Measurements from ENCODE around the gene NR5A2. TPM values are rescaled to one million over a fixed set of nuclear protein-coding genes. Genes with fewer than 3 reads are reported as not detected.

The NR5A2 gene

GRCh38 chr1:200213921-200214320, 186.4 kb downstream of the NR5A2 start:
- H3K9ac ChIP-seq (ENCODE audit: low read depth, low read length): no peak overlapping the region
- no peaks in the 10 kb centered on the region for H3K27me3 ChIP-seq (ENCODE audit: control insufficient read depth, insufficient read depth, low read length)

GRCh38 chr1:200215350-200215749, 187.8 kb downstream of the NR5A2 start:
- Histone ChIP-seq H3K36me3 (ENCODE audit: insufficient read depth, low read length) (no peaks in the 10 kb centered on the region), H3K4me1 (ENCODE audit: control insufficient read depth, insufficient read depth, low read length) (peaks cover 12% of the 10 kb centered on the region), H3K4me2 (ENCODE audit: low read length) (no peak overlapping the region), H3K27me3 (ENCODE audit: control insufficient read depth, insufficient read depth, low read length) (no peaks in the 10 kb centered on the region), H3K4me3 (ENCODE audit: low read length) (no peak overlapping the region), H3K9me3 (replicated peaks; ENCODE audit: low read length) (no peaks in the 10 kb centered on the region), H3K9ac (ENCODE audit: low read depth, low read length) (no peak overlapping the region)

More at GRCh38 chr1:200213921-200214320, 186.4 kb downstream of the NR5A2 start:
- Histone ChIP-seq H3K4me1 (ENCODE audit: control insufficient read depth, insufficient read depth, low read length) (peaks cover 12% of the 10 kb centered on the region), H3K36me3 (ENCODE audit: insufficient read depth, low read length) (no peaks in the 10 kb centered on the region), H3K4me2 (ENCODE audit: low read length) (no peak overlapping the region), H3K9me3 (replicated peaks; ENCODE audit: low read length) (no peaks in the 10 kb centered on the region), H3K4me3 (ENCODE audit: low read length) (no peak overlapping the region)

GRCh38 chr1:200217703-200218102, 190.2 kb downstream of the NR5A2 start:
- Histone ChIP-seq H3K4me3 (ENCODE audit: low read length) (no peak overlapping the region), H3K4me1 (ENCODE audit: control insufficient read depth, insufficient read depth, low read length) (no peaks in the 10 kb centered on the region), H3K27me3 (ENCODE audit: control insufficient read depth, insufficient read depth, low read length) (no peaks in the 10 kb centered on the region), H3K9ac (ENCODE audit: low read depth, low read length) (no peak overlapping the region), H3K4me2 (ENCODE audit: low read length) (no peak overlapping the region), H3K9me3 (replicated peaks; ENCODE audit: low read length) (no peaks in the 10 kb centered on the region), H3K36me3 (ENCODE audit: insufficient read depth, low read length) (no peaks in the 10 kb centered on the region)

- Histone ChIP-seq H3K4me3 (ENCODE audit: low read length) (no peak overlapping the region), H3K9ac (ENCODE audit: low read depth, low read length) (no peak overlapping the region), H3K4me2 (ENCODE audit: low read length) (no peak overlapping the region), H3K9me3 (replicated peaks; ENCODE audit: low read length) (no peaks in the 10 kb centered on the region), H3K27me3 (ENCODE audit: control insufficient read depth, insufficient read depth, low read length) (no peaks in the 10 kb centered on the region), H3K36me3 (ENCODE audit: insufficient read depth, low read length) (no peaks in the 10 kb centered on the region), H3K4me1 (ENCODE audit: control insufficient read depth, insufficient read depth, low read length) (peaks cover 4% of the 10 kb centered on the region)
These were observed 194.2 kb downstream of the NR5A2 start for GRCh38 chr1:200221614-200222282.

GRCh38 chr1:200223207-200223606, 195.7 kb downstream of the NR5A2 start:
- no peaks in the 10 kb centered on the region for H3K36me3 ChIP-seq (ENCODE audit: insufficient read depth, low read length)
- H3K4me1 ChIP-seq (ENCODE audit: control insufficient read depth, insufficient read depth, low read length): peaks cover 7% of the 10 kb centered on the region
- H3K4me2 ChIP-seq (ENCODE audit: low read length): no peak overlapping the region
- H3K27me3 ChIP-seq (ENCODE audit: control insufficient read depth, insufficient read depth, low read length): no peaks in the 10 kb centered on the region
- no peak overlapping the region for H3K9ac ChIP-seq (ENCODE audit: low read depth, low read length)
- H3K4me3 ChIP-seq (ENCODE audit: low read length): no peak overlapping the region
- no peaks in the 10 kb centered on the region for H3K9me3 ChIP-seq (replicated peaks; ENCODE audit: low read length)

- Histone ChIP-seq H3K4me1 (ENCODE audit: control insufficient read depth, insufficient read depth, low read length) (peaks cover 7% of the 10 kb centered on the region), H3K27me3 (ENCODE audit: control insufficient read depth, insufficient read depth, low read length) (no peaks in the 10 kb centered on the region), H3K9me3 (replicated peaks; ENCODE audit: low read length) (no peaks in the 10 kb centered on the region), H3K4me3 (ENCODE audit: low read length) (no peak overlapping the region), H3K36me3 (ENCODE audit: insufficient read depth, low read length) (no peaks in the 10 kb centered on the region), H3K9ac (ENCODE audit: low read depth, low read length) (no peak overlapping the region), H3K4me2 (ENCODE audit: low read length) (no peak overlapping the region)
These were observed 196.1 kb downstream of the NR5A2 start for GRCh38 chr1:200223613-200224012.

GRCh38 chr1:200224315-200224714, 196.8 kb downstream of the NR5A2 start:
- Histone ChIP-seq H3K27me3 (ENCODE audit: control insufficient read depth, insufficient read depth, low read length) (no peaks in the 10 kb centered on the region), H3K4me3 (ENCODE audit: low read length) (no peak overlapping the region), H3K36me3 (ENCODE audit: insufficient read depth, low read length) (no peaks in the 10 kb centered on the region), H3K4me1 (ENCODE audit: control insufficient read depth, insufficient read depth, low read length) (peaks cover 7% of the 10 kb centered on the region), H3K9ac (ENCODE audit: low read depth, low read length) (no peak overlapping the region), H3K4me2 (ENCODE audit: low read length) (no peak overlapping the region), H3K9me3 (replicated peaks; ENCODE audit: low read length) (no peaks in the 10 kb centered on the region)

- no peak overlapping the region for H3K4me3 ChIP-seq (ENCODE audit: low read length)
These were observed 198.9 kb downstream of the NR5A2 start for GRCh38 chr1:200226268-200226968.

GRCh38 chr1:200226969-200227303, 199.4 kb downstream of the NR5A2 start:
- Histone ChIP-seq H3K4me3 (ENCODE audit: low read length) (no peak overlapping the region), H3K27me3 (ENCODE audit: control insufficient read depth, insufficient read depth, low read length) (no peaks in the 10 kb centered on the region), H3K9ac (ENCODE audit: low read depth, low read length) (no peak overlapping the region), H3K4me1 (ENCODE audit: control insufficient read depth, insufficient read depth, low read length) (peaks cover 13% of the 10 kb centered on the region), H3K9me3 (replicated peaks; ENCODE audit: low read length) (no peaks in the 10 kb centered on the region), H3K36me3 (ENCODE audit: insufficient read depth, low read length) (no peaks in the 10 kb centered on the region), H3K4me2 (ENCODE audit: low read length) (no peak overlapping the region)

More at GRCh38 chr1:200226268-200226968, 198.9 kb downstream of the NR5A2 start:
- H3K36me3 ChIP-seq (ENCODE audit: insufficient read depth, low read length): no peaks in the 10 kb centered on the region
- no peaks in the 10 kb centered on the region for H3K9me3 ChIP-seq (replicated peaks; ENCODE audit: low read length)
- peak overlapping the region; percentile 2 for H3K4me2 ChIP-seq (ENCODE audit: low read length)
- no peaks in the 10 kb centered on the region for H3K27me3 ChIP-seq (ENCODE audit: control insufficient read depth, insufficient read depth, low read length)
- H3K4me1 ChIP-seq (ENCODE audit: control insufficient read depth, insufficient read depth, low read length): peaks cover 8% of the 10 kb centered on the region
- H3K9ac ChIP-seq (ENCODE audit: low read depth, low read length): no peak overlapping the region

Small RNA genes lying within 50 kb of the gene (small RNA-seq; reads per million reads assigned to genes)
- not detected for gene RNU6-570P
- gene RNU6-609P: not detected
- gene RNU6-716P: not detected
